PC-3 (cell line): ENCODE data around the gene TMEM150A.

Source experiments
- CTCF ChIP-seq: fragments of 300-600 bp; sonication (generic); conservative IDR thresholded peaks from 2 replicates; pipeline ENCODE4 v1.5.1; 2017; ENCODE audit warnings: antibody characterized with exemption, low read depth, mild to moderate bottlenecking, low read length
- EZH2phosphoT487 ChIP-seq: fragments of 300-600 bp; sonication (generic); IDR thresholded peaks from 2 replicates; pipeline ENCODE4 v1.6.1; 2018; ENCODE audit warnings: mild to moderate bottlenecking, antibody characterized with exemption, low read length, borderline replicate concordance

- no peak for TF ChIP-seq CTCF
- TF ChIP-seq EZH2phosphoT487 = no peak
Measured at GRCh38 chr2:85619617-85620016, 17.1 kb upstream of the TMEM150A start.
